GM15510 (cell line): ENCODE data around the gene USP22.

ENCODE experiments used
- POLR2A ChIP-seq: IDR thresholded peaks from 3 replicates; pipeline ENCODE4 v1.6.1; 2011; ENCODE audit warnings: borderline replicate concordance; ENCODE audit not compliant: insufficient read length; ENCODE audit errors: extremely low read depth

The USP22 gene

DNA sequence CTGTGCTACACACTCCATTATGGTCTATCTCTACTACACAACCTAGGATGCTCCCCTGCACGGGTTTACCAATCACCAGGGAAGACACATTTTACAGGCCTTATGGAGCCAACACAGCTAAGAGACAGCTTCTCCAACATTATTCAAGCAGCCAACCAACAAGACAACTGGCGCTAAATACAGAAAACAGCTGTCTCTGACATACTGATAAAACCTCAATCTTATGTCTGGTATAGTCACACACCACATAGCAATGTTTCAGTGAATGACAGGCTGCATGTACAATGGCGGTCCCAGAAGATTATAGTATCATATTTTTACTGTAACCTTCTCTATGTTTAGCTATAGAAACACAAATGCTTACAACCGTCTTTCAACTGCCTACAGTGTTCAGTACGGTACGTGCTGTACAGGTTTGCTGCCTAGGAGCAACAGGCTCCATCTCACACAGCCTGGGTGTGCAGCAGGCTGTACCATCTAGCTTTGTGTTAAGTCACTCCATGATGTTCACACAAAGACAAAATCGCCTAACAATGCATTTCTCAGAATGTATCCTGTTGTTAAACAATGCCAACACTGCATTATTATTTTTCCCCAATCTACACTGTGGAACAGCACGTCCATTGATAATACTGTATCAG is 10.9 kb downstream of the USP22 start:
- no peak for TF ChIP-seq POLR2A

GRCh38 chr17:21030375-21030774 is 12.4 kb downstream of the USP22 start:
- no peak for TF ChIP-seq POLR2A

DNA sequence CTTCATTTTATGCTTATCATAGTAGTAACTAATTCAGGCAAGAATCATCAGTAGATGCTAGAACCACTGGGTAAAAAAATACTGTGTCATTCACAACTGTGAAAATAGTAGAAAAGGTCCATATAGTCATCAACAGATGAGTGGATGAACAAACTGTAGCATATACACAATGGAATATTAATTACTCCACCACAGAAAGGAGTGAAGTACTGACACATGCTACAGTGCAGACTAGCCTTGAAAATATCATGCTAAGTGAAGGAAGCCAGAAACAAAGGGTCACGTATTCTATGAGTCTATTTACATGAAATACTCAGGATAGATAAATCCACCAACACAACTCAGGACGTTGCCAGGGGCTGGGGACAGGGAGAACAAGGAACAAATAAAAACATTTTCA is 13.3 kb downstream of the USP22 start:
- TF ChIP-seq POLR2A = no peak

- no peak for TF ChIP-seq POLR2A
Observed at GRCh38 chr17:21029036-21029435, 13.8 kb downstream of the USP22 start.

DNA sequence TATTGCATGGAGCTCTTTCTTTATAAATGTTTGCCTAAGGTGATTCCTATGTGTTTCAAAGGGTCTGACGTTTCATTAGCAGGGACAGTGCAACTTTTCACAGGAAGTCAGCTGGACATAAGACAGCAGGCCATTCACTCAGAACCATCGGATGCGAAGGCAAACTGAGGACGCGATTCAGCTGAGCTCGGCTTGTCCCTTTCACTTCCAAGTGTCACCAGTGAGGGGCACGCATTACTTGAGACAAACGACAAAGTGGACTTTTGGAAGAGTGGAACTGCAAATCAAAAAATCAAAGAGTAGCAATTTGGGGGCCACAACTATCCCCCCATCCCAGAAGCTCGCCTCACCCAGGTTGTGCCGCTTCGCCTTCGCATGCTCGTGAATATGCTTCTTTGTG is 14.6 kb downstream of the USP22 start:
- no peak for TF ChIP-seq POLR2A

DNA sequence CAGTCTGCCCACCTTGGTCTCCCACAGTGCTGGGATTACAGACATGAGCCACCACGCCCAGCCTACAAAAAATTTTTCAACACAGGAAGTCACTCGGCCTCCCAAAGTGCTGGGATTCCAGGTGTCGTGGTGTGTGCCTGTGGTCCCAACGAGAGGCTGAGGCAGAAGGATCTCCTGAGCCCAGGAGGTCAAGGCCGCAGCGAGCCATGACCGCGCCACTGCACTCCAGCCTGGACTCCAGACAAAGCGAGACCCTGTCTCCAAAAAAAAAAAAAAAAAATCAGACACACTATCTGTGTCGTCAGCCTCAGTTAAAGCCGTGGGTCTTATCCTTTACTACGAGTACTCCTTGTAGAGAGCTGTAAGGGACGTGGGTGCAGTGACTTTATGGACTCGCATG is 15.8 kb downstream of the USP22 start:
- TF ChIP-seq POLR2A = no peak

DNA sequence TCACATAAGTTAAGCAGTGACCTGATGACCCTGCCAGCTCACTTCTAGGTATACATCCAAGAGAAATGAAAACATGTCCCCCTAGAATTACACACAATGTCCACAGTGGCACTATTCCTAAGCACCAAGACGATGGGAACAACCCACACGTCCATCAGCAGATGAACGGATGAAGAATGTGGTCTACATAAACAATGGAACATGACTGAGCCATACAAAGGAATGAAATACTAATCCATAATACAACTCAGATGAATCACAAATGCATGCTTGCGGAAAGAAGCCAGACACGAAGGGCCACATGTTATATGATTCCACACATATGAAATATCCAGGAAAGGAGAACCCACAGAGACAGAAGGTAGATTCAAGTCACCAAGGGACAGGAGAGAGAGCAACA is 17.4 kb downstream of the USP22 start:
- no peak for TF ChIP-seq POLR2A

DNA sequence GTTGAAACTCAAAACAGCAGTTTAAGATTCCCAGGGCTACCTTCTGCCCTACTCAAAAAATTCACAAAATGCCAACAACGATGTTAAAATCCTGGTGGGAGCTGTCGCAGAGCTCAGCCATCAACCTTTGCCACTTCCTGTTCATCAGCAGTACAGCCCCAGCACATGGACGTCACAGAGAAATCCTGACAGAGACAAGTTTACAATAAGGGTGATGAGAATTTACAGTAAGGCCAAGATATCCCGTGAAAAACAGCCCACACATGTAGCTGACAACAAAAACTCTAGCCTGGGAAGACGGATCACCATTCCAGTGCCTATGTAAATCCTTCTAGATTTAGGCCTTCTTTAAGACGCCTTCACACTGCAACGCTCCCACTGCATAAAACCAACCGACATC is 18.8 kb downstream of the USP22 start:
- no peak for TF ChIP-seq POLR2A

DNA sequence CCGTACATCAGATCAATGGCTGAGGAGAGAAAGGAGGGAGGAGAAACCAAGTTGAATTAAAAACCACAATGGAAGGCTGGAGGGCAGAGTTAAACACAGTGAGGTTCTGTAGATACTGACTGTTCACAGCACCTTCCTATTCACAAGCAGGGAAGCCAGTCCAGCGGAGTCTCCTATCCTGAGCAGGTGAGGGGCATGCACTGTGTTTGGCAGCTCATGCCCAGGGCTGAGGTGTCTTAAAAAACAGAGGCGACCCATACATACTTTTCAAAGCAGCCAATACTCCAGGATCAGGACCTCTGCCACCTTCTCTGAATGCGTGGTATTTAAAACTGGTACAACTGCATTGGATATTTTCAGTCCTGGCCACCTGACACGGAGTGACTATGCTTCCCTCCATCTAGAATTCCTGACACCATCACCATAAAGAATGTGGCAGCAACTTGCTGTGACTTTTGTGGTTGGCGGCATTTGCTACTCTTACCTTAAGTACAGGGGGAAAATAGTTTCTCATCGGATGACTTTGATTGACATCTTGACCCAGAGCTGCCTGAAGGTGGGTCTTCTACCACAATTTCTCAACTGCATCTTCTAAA is 21.5 kb downstream of the USP22 start:
- TF ChIP-seq POLR2A = no peak

- TF ChIP-seq POLR2A = no peak
Observed at GRCh38 chr17:21020622-21021021, 22.2 kb downstream of the USP22 start.

- no peak for TF ChIP-seq POLR2A
Observed at GRCh38 chr17:21019976-21020586, 22.7 kb downstream of the USP22 start.

GRCh38 chr17:21018894-21019293 is 23.9 kb downstream of the USP22 start:
- TF ChIP-seq POLR2A = no peak

GRCh38 chr17:21017861-21018260 is 24.9 kb downstream of the USP22 start:
- no peak for TF ChIP-seq POLR2A

DNA sequence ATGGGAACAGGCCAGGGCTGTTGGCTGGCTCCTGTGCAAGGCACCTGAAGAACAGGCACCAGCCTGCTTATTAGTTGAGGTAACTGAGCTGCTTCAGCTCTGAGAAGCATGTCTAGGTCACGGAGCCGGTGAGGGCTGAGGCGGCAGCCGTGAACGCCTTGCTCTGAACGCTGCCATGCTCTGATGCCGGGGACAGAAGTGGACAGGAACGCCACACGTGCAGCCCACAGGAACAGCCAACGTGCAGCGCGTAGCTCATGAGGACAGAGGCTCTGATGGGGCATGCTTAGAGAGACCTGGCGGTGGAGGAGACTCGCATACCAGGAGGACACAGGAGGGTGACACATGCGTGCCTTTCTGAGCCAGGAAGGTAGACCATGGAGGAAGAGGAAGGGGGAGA is 25.6 kb downstream of the USP22 start:
- TF ChIP-seq POLR2A = no peak

DNA sequence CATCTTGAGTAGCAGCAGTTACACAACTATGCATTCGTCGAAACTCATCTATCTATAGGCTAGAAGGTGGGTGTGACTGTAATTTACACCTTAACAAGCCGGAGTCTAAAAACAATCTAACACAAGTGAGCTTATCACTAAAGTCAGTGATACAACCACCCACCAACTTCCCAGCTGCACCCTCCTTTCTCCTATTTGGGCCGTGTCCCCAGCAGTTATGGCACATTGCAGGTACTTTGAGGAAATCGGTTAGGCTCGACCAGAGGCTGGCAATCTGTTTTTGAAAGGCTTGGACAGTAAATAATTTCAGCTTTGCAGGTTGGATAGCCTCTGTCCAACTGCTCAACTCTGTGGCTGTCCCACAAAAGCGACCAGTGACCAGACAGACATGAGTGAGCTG is 26.0 kb downstream of the USP22 start:
- TF ChIP-seq POLR2A = no peak

DNA sequence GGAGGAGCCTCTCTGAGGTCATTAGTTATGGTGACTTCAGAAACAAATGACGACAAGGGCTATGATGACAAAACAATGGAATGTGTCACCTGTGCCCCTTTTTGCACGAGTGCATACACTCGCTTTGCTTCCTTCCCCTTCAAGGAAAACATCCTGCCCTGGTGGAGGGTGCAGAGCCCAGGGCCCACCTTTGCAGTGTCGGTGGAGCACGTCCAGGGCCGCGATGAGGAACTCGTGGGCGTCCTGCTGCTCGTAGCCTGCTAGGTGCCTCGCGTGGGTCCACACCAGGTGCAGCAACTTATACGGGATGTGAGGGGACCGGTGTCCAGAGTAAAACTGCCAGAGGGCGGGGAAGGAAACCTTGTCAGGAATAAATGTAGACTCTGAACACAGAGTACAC is 27.2 kb downstream of the USP22 start:
- no peak for TF ChIP-seq POLR2A
